HEK293 (cell line): Measurements from ENCODE around the gene GNRHR.

ENCODE experiments used
- CTCF ChIA-PET: fragments of 350-600 bp; formaldehyde crosslinking; extraction: SDS; loops from one replicate; lab custom pipeline; 2021; ENCODE audit warnings: antibody characterized with exemption; lab: Yijun Ruan, JAX
- POLR2A ChIA-PET: fragments of 300-600 bp; formaldehyde crosslinking; extraction: SDS; loops from one replicate; lab custom pipeline; 2020; ENCODE audit warnings: antibody characterized with exemption, inconsistent platforms; lab: Yijun Ruan, JAX
- H3K27ac ChIP-seq: fragments of 200-500 bp; sonication (Bioruptor generic); 2 replicates; pipeline ENCODE4 v1.5.1; 2014; ENCODE audit warnings: low read depth, low read length, control low read depth, inconsistent platforms; ENCODE audit errors: extremely low read depth
- H3K36me3 ChIP-seq, 2 experiments: fragments of 200-500 bp in 1 of 2; sonication (Bioruptor generic) in 1 of 2; 1 replicate in 1 of 2; 2 replicates in 1 of 2; pipeline ENCODE4 v1.5.1; 2014 to 2017; ENCODE audit warnings: inconsistent platforms in 2 of 2, low read length in 2 of 2; ENCODE audit not compliant: control insufficient read depth in 2 of 2, insufficient read depth in 1 of 2
- H3K4me1 ChIP-seq: fragments of 200-500 bp; sonication (Bioruptor generic); 2 replicates; pipeline ENCODE4 v1.5.1; 2014; ENCODE audit warnings: mild to moderate bottlenecking, low read length, inconsistent platforms; ENCODE audit not compliant: control insufficient read depth, insufficient read depth
- H3K4me3 ChIP-seq: 2 replicates; pipeline ENCODE4 v1.5.1; 2011; ENCODE audit warnings: low read depth, mild to moderate bottlenecking, control low read depth, low read length, moderate library complexity
- H3K9me3 ChIP-seq: fragments of 200-500 bp; sonication (Bioruptor generic); 2 replicates; pipeline ENCODE4 v1.5.1; 2014; ENCODE audit warnings: low read depth, low read length, inconsistent platforms; ENCODE audit not compliant: control insufficient read depth, insufficient read depth
- EGR2 ChIP-seq: fragments of 450-650 bp; formaldehyde crosslinking; IDR thresholded peaks from 2 replicates; pipeline ENCODE4 v1.5.1; 2016; ENCODE audit warnings: low read depth, missing biosample characterization, missing genetic modification characterization
- HOXC10 ChIP-seq: sonication (generic); formaldehyde crosslinking; IDR thresholded peaks from 2 replicates; pipeline ENCODE4 v1.8.1; 2023; ENCODE audit warnings: mild to moderate bottlenecking, missing genetic modification reagents
- ZBTB44 ChIP-seq: fragments of 450-650 bp; IDR thresholded peaks from 2 replicates; pipeline ENCODE4 v1.5.1; 2018; ENCODE audit warnings: missing biosample characterization, mild to moderate bottlenecking, missing genetic modification characterization
- ZBTB6 ChIP-seq: fragments of 450-650 bp; formaldehyde crosslinking; IDR thresholded peaks from 2 replicates; pipeline ENCODE4 v1.5.1; 2017; ENCODE audit warnings: missing biosample characterization, missing genetic modification characterization
- ZBTB8A ChIP-seq: fragments of 450-650 bp; formaldehyde crosslinking; IDR thresholded peaks from 2 replicates; pipeline ENCODE4 v1.5.1; 2016; ENCODE audit warnings: missing biosample characterization, missing genetic modification characterization
- ZNF10 ChIP-seq: fragments of 450-650 bp; formaldehyde crosslinking; IDR thresholded peaks from 2 replicates; pipeline ENCODE4 v1.5.1; 2017; ENCODE audit warnings: missing biosample characterization, missing genetic modification characterization
- ZNF132 ChIP-seq: fragments of 450-650 bp; formaldehyde crosslinking; IDR thresholded peaks from 2 replicates; pipeline ENCODE4 v1.5.1; 2017; ENCODE audit warnings: missing biosample characterization, missing genetic modification characterization, borderline replicate concordance
- ZNF169 ChIP-seq: fragments of 450-650 bp; formaldehyde crosslinking; IDR thresholded peaks from 2 replicates; pipeline ENCODE4 v1.5.1; 2016; ENCODE audit warnings: missing biosample characterization, missing genetic modification characterization
- ZNF366 ChIP-seq: fragments of 450-650 bp; formaldehyde crosslinking; conservative IDR thresholded peaks from 2 replicates; pipeline ENCODE4 v1.5.1; 2016; ENCODE audit warnings: missing biosample characterization, missing genetic modification characterization
- ZNF473 ChIP-seq: fragments of 450-650 bp; formaldehyde crosslinking; IDR thresholded peaks from 2 replicates; pipeline ENCODE4 v1.5.1; 2017; ENCODE audit warnings: missing biosample characterization, missing genetic modification characterization
- ZNF501 ChIP-seq: fragments of 450-650 bp; formaldehyde crosslinking; IDR thresholded peaks from 2 replicates; pipeline ENCODE4 v1.5.1; 2016; ENCODE audit warnings: missing biosample characterization, missing genetic modification characterization
- ZNF510 ChIP-seq: fragments of 450-650 bp; formaldehyde crosslinking; IDR thresholded peaks from 2 replicates; pipeline ENCODE4 v1.5.1; 2018; ENCODE audit warnings: mild to moderate bottlenecking, missing genetic modification characterization, missing biosample characterization; ENCODE audit not compliant: insufficient replicate concordance
- ZNF548 ChIP-seq: fragments of 450-650 bp; formaldehyde crosslinking; IDR thresholded peaks from 2 replicates; pipeline ENCODE4 v1.5.1; 2016; ENCODE audit warnings: missing biosample characterization, missing genetic modification characterization
- ZNF624 ChIP-seq: fragments of 450-650 bp; formaldehyde crosslinking; IDR thresholded peaks from 2 replicates; pipeline ENCODE4 v1.5.1; 2017; ENCODE audit warnings: missing biosample characterization, missing genetic modification characterization
- ZNF670 ChIP-seq: fragments of 450-650 bp; formaldehyde crosslinking; IDR thresholded peaks from 2 replicates; pipeline ENCODE4 v1.5.1; 2016; ENCODE audit warnings: missing biosample characterization, missing genetic modification characterization, low read depth
- ZSCAN23 ChIP-seq: fragments of 450-650 bp; formaldehyde crosslinking; IDR thresholded peaks from 2 replicates; pipeline ENCODE4 v1.5.1; 2016; ENCODE audit warnings: missing biosample characterization, missing genetic modification characterization
- TF ChIP-seq, protein P1 (sequence below): fragments of 450-650 bp; formaldehyde crosslinking; IDR thresholded peaks from 2 replicates; pipeline ENCODE4 v1.5.1; 2016; ENCODE audit warnings: missing biosample characterization, missing genetic modification characterization
- TF ChIP-seq, protein P2 (sequence below): fragments of 450-650 bp; formaldehyde crosslinking; IDR thresholded peaks from 2 replicates; pipeline ENCODE4 v1.5.1; 2016; ENCODE audit warnings: missing biosample characterization, missing genetic modification characterization
- TF ChIP-seq, protein P3 (sequence below): fragments of 450-650 bp; IDR thresholded peaks from 2 replicates; pipeline ENCODE4 v1.5.1; 2018; ENCODE audit warnings: missing biosample characterization, missing genetic modification characterization

GNRHR gene

GRCh38 chr4:67754288-67754687 is at the start of gene GNRHR:
GNRHR (minus strand) TSS chr4:67754388; CDS start chr4:67754335, 53 bp downstream.
- Histone ChIP-seq H3K4me1 (0 out of 2 replicates have a peak, but pooled peaks cover 3% of the 10 kb centered on the region), H3K4me3 (no peak within 1 kb of the TSS), H3K36me3 (no peaks in the 10 kb centered on the region), H3K27ac (no peak within 1 kb of the TSS), H3K9me3 (no peaks in the 10 kb centered on the region)
- ChIA-PET CTCF (no interaction called here), POLR2A (no interaction called here)
- TF ChIP-seq ZNF10 (tag by site-specific recombination) (no peak), ZBTB44 (no peak), ZNF473 (tag by site-specific recombination) (no peak), ZSCAN23 (no peak), EGR2 (tag by site-specific recombination) (no peak), ZBTB6 (no peak), ZNF366 (tag by site-specific recombination) (no peak), ZNF169 (tag by site-specific recombination) (no peak), ZNF670 (tag by site-specific recombination) (no peak), ZBTB8A (no peak), ZNF548 (tag by site-specific recombination) (no peak), ZNF132 (tag by site-specific recombination) (no peak), HOXC10 (no peak), ZNF510 (tag by site-specific recombination) (no peak), ZNF624 (tag by site-specific recombination) (no peak)
- TF ChIP-seq, protein P1, sequence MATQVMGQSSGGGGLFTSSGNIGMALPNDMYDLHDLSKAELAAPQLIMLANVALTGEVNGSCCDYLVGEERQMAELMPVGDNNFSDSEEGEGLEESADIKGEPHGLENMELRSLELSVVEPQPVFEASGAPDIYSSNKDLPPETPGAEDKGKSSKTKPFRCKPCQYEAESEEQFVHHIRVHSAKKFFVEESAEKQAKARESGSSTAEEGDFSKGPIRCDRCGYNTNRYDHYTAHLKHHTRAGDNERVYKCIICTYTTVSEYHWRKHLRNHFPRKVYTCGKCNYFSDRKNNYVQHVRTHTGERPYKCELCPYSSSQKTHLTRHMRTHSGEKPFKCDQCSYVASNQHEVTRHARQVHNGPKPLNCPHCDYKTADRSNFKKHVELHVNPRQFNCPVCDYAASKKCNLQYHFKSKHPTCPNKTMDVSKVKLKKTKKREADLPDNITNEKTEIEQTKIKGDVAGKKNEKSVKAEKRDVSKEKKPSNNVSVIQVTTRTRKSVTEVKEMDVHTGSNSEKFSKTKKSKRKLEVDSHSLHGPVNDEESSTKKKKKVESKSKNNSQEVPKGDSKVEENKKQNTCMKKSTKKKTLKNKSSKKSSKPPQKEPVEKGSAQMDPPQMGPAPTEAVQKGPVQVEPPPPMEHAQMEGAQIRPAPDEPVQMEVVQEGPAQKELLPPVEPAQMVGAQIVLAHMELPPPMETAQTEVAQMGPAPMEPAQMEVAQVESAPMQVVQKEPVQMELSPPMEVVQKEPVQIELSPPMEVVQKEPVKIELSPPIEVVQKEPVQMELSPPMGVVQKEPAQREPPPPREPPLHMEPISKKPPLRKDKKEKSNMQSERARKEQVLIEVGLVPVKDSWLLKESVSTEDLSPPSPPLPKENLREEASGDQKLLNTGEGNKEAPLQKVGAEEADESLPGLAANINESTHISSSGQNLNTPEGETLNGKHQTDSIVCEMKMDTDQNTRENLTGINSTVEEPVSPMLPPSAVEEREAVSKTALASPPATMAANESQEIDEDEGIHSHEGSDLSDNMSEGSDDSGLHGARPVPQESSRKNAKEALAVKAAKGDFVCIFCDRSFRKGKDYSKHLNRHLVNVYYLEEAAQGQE = no peak
- TF ChIP-seq, protein P2, sequence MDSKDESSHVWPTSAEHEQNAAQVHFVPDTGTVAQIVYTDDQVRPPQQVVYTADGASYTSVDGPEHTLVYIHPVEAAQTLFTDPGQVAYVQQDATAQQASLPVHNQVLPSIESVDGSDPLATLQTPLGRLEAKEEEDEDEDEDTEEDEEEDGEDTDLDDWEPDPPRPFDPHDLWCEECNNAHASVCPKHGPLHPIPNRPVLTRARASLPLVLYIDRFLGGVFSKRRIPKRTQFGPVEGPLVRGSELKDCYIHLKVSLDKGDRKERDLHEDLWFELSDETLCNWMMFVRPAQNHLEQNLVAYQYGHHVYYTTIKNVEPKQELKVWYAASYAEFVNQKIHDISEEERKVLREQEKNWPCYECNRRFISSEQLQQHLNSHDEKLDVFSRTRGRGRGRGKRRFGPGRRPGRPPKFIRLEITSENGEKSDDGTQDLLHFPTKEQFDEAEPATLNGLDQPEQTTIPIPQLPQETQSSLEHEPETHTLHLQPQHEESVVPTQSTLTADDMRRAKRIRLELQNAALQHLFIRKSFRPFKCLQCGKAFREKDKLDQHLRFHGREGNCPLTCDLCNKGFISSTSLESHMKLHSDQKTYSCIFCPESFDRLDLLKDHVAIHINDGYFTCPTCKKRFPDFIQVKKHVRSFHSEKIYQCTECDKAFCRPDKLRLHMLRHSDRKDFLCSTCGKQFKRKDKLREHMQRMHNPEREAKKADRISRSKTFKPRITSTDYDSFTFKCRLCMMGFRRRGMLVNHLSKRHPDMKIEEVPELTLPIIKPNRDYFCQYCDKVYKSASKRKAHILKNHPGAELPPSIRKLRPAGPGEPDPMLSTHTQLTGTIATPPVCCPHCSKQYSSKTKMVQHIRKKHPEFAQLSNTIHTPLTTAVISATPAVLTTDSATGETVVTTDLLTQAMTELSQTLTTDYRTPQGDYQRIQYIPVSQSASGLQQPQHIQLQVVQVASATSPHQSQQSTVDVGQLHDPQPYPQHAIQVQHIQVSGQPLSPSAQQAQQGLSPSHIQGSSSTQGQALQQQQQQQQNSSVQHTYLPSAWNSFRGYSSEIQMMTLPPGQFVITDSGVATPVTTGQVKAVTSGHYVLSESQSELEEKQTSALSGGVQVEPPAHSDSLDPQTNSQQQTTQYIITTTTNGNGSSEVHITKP (tag by site-specific recombination) = no peak

DNA sequence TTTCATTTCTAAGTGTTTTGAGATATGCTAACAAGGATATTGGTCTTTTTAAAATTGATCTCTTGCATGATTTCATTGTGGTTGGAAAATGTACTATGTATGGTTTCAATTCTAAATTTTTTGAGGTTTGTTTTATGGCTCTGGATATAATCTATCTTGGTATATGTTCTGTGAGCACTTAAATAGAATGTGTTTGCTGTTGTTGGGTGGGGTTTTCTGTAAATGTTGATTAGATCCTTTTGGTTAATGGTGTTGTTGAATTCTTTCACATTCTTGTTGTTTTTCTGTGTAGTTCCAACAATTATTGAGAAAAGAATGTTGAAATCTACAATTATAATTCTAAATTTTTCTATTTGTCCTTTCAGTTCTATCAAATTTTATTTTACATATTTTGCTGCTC is 42.6 kb upstream of the GNRHR start:
- CTCF ChIA-PET = no interaction called here
- H3K4me1 ChIP-seq = no peaks in the 10 kb centered on the region
- H3K4me3 ChIP-seq = no peak overlapping the region
- TF ChIP-seq, protein P3, sequence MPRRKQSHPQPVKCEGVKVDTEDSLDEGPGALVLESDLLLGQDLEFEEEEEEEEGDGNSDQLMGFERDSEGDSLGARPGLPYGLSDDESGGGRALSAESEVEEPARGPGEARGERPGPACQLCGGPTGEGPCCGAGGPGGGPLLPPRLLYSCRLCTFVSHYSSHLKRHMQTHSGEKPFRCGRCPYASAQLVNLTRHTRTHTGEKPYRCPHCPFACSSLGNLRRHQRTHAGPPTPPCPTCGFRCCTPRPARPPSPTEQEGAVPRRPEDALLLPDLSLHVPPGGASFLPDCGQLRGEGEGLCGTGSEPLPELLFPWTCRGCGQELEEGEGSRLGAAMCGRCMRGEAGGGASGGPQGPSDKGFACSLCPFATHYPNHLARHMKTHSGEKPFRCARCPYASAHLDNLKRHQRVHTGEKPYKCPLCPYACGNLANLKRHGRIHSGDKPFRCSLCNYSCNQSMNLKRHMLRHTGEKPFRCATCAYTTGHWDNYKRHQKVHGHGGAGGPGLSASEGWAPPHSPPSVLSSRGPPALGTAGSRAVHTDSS (tag by site-specific recombination) = no peak
- TF ChIP-seq ZNF501 (tag by site-specific recombination) = no peak
- TF ChIP-seq, all 188 proteins: peak for 0
- Histone ChIP-seq H3K9me3 (no peaks in the 10 kb centered on the region), H3K27ac (no peak overlapping the region), H3K36me3 (no peaks in the 10 kb centered on the region)
- POLR2A ChIA-PET = no interaction called here
